HG03097 (cell line): ENCODE data around the gene TDRD10.

ENCODE experiments used
- ATAC-seq: cut with Tn5 transposase; IDR thresholded peaks from one replicate; pipeline ENCODE4 v1.9.1; 2021; ENCODE audit not compliant: unreplicated experiment, low FRiP score

The TDRD10 gene

DNA sequence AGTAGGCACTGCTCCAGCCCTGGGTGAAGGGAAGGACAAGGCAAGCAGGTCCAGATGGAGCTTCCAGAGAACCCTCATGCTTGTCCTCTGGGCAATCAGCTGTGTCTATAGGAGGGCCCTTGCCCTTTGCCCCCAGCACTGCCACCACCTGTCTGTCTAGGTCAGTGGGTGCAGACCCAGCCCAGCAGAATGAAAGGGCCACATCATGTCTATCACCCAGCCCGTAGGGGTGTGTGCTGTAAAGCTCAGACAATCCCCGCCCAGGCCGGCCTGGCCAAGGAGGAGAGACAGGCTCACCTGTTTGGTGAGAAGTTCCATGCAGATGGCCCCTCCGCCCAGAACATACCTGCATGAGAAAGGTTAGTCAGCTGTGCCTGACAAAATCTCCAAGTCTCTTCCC lies 49.5 kb downstream of the TDRD10 start:
- ATAC-seq = no peak

DNA sequence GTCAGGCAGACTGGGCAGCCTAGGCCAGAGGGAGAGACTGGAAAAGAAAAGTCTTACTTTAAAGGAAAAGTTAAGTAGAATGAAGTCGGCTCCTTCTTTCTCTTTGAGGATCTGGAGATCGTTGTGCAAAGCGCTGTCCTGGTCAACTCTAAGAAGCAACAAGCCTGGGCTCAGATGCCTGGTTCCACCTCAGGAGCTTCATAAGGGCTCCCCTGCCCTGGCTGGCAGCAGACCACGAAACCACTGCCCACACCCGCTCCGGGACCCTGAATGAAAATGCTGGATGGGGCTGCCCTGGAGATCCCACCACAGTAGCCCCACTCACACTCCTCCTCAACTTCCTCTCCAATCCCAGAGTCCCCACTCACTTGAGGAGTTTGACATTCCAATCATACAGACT lies 50.0 kb downstream of the TDRD10 start:
- ATAC-seq = no peak

DNA sequence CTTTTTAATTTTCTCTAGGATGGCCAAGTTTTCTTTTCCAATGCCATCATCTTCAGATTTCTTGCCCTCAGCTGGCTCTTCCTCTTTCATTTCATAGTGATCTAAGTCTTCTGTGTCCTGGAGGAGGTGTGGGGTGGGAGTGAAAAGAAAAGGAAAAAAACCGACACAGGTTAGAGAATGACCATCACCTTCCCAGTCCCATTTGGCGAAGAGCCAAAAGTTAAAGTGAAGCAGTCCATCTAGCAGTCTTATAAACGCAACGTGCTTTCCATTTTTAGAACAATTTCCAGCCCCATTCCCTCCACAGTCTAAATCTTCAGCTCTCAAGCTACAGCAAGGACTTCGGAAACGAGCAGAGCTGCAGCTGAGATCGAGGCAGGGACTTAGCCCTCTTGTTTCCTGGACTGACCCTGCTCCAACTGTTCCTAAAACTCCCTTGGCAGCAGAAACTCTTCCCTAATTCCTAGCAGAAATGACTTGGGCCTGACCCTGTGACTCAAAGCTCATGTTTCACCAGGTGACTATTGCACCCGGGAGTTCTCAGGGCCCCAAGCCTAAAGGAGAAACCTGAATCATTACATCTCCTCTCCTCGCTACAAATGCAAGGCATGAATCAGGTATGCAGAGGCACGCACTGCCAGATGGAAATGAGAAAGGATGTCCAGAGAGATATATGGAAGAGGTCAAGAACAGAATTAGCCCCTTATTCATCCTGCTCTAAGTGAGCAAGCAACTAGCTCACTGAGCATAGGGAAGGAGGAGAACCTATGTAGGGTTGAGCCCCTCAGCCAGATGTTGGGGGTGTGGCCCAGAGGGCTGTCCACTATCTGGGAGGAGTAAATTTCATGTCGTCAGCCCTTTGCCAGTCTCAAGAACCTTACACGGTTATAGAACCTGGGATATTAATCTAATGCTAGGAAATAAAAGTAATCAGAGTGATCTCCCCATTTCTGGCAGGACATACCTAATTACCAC lies 51.3 kb downstream of the TDRD10 start:
- no peak for ATAC-seq

DNA sequence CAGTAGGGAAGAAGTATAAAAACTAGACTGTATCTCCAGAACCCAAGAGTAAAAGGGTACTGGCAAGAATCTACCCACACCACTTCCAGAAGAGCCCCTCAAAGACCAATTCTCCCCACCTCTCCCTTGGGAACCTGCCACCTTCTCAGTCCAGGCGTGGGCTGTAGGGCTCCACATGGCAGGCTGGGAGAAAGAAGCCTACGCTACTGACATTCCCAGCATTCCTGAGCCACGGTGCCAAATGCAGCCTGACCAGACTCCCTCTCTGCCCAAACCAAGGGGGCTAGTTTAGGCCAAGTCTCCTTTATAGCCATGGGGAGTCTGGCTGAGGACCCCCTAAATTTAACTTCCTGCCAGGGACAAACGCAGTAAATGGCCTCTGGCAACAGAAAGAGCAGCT lies 54.4 kb downstream of the TDRD10 start:
- no peak for ATAC-seq

DNA sequence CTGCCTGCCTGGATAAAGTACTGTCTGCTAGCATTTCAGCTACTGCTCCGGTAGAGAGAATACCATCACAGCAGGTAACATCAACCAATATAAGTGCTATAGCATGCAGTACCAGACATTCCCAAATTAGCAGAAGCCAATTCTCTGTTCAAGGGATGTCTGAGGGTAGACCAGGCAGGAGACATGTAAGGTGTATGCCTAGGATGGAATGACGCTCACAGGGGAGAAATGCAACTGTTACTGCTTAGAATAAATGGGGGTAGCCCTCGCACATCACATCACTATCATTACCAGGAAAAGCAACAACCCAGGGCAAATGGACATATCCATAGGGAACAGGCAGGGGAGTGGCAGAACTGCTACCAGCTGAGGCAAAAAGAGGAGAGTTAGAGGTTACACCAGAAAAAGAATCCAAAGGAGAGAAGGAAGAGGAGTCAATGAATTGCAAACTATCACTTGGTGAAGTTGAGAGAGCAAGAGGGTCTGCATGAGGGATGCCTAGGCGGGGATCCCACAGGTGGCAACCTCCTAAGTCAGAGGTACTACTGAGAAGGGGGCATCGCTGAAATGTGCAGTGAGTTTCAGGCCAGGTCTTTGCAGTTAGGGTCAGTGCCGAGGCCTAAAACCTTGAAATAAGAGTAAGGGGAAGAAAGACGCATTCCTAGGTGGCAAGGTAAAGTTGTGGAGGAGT lies 55.4 kb downstream of the TDRD10 start:
- no peak for ATAC-seq

DNA sequence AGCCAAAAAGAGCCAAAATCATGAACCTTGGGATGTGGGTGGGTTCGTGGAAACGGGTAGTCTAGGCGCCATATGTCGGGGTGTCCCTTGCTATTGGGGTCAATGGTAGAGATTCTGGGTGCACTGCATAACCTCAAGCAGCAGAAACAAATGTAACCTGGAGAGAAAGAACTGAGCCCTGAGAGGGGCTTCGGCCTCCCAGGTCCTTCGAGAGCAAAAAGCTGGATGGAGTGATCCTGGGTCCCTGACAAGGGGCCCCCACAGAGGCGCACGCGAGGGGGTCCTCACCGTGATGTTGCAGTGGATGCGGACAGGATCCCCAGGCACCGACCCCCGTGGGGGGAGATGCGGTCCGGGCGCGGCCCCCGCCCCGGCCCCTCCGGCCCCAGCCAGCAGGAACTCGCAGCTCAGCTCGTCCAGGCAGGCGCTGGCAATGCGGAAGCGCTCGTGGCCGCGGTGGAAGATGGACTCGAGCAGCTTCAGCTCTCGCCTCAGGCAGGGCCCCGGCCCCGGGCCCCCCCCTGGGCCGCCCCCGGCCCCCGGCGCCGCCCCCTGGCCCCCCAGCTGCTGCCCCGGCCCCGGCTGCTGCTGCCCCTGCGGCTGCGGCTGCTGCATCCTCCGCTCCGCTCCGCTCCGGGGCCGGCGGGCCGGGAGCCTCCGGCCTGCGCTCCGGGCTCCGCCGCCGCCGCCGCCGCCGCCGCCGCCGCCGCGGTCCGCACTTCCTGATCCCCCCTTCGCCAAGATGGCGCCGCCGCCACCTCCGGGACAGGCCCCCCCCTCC lies 56.1 kb downstream of the TDRD10 start, which contains the start of gene UBE2Q1:
UBE2Q1 (minus strand) TSS at position 724 of the 781 bp plus-strand sequence; CDS start at position 615, 109 bp downstream.
- peak; percentile 5 for ATAC-seq

DNA sequence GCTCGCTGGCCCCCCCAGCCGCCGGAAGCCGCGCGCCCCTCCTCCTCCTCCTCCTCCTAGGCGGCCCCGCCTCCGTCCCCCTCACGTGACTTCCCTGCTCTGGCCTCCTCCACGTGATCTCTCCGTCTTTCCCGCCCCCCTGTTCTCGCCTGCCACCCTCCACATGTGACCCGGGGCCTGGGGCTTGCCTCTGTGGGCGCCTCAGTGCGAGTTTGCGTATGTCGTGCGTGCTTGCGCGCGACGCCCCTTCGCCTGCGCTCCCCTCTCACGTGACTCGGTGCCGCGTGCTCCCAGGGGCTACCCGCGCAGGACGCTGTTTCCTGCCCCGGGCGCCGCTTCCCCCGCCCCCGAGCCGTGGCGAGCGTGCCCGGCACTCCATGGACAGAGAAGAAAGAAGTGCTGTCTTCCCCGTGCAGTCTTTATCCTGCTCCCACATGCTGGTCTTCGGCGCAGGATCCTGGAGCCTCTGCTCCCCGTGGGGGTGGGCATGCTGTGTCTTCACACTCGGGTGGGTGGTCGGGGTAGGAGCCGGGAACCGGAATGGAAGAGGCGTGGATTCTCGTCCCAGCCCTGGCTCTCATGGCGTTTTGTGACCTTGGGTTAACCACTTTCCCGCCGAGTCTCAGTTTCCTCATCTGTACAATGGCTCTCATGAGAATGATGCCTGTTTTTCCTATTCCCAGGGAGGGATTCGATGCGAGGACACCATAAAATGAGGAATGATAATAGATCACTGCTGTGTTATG lies 56.9 kb downstream of the TDRD10 start:
- ATAC-seq = peak; percentile 85

DNA sequence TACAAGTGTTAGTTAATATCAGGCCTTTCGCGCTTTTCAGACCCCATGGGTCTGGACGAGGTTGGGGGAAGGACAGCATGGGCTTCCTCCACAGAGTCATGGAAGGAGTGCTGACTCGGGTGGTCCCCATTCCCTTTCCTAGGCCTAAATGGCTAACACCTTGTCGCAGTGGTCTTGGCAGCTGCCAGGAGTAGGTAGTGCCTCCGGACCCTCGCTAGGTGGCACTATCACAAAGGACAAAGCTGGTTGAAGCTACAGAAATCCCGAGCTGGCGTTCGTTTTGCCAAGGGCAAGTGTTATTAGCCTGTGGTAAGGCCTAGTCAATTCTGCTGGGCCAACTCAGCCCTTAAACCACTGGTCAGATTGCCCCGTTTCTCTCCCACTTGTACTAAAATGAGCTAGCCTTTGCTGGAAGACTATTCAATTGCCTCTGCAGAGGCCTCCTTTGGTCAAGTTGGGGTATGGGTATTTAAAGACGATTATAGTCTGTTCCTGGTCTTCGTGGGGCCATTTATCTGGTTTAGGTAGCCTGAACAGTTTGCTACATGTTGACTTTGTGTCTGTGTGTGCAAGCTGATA lies 57.5 kb downstream of the TDRD10 start:
- ATAC-seq = peak; percentile 39

DNA sequence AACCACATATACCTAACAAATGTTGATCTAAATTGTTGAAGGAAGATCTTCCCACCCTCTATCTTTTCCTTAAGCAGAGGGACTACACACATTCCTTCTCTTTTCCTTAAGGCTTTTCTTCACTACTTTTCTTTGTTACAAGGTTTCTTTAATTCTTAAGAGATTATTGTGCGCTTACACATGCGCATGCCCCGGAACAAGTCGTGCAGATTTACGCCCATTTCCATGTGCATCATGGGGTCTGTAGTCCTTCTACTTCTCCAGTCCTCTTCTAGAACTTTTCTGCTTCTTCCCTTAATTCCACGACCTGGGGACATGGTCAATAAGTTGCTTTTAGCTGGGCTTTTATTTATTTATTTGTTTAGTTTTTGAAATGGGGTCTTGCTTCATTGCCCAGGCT lies 63.9 kb downstream of the TDRD10 start:
- no peak for ATAC-seq

DNA sequence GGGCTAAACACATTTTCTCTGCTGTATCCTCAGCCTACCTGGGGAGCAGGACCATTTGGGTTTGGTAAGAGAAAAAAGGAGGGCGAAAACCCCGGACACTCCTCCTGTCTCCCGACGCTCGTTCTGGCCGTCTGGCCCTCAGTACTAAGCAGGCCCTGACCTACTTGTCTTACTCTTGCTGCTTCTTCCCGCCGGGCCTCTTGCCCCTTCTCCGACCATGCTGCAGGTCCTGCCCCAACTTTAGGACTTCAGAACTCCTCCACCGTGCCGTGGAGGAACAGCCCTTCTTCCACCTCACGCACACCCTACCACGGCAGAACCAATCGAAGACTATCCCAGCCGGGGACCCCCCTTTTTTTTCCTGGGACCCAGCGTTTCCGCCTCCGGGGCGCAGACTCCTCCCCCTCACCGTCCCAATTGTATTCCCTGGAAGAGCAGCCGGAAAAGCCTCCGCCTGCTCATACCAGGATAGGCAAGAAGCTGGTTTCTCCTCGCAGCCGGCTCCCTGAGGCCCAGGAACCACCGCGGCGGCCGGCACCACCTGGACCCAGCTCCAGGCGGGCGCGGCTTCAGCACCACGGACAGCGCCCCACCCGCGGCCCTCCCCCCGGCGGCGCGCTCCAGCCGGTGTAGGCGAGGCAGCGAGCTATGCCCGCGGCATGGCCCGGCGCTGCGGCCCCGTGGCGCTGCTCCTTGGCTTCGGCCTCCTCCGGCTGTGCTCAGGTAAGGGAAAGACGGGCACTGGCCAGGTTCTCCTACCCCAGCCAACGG lies 65.6 kb downstream of the TDRD10 start, which contains the start of gene CHRNB2:
CHRNB2 (plus strand) TSS at position 393 of the 771 bp plus-strand sequence; CDS start at position 660, 267 bp downstream.
- no peak for ATAC-seq

DNA sequence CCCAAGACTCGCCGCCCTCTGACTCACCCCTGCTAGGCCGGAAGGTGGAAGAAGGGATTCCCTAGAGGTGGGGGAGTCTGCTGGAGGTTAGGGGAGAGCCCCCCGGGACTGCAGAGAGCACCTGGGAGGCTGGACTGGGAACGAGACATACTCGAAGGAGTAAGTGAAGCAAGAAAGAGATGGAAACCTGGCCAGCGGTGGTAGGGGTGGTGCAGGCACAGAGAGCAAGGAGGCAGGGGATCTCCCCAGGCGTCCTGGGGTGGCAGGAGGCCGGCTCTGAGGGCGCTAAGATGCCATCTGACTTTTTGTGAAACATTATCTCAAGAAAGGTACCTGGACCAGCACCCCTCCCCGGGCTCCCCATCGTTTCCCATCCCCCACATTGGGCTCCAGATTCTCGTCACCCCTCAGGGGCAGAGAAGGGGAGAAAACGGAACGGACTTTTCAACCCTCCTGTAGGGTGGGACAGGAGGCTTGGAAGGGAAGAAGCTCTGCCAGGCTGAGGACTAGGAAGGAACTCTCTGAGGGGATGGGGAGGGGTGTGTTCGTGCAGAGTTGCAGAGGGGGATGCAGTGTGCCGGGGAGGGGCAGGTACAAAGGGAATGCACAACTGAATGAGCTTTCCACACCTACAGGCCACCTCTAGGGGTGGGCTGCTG lies 66.3 kb downstream of the TDRD10 start:
- ATAC-seq = no peak

DNA sequence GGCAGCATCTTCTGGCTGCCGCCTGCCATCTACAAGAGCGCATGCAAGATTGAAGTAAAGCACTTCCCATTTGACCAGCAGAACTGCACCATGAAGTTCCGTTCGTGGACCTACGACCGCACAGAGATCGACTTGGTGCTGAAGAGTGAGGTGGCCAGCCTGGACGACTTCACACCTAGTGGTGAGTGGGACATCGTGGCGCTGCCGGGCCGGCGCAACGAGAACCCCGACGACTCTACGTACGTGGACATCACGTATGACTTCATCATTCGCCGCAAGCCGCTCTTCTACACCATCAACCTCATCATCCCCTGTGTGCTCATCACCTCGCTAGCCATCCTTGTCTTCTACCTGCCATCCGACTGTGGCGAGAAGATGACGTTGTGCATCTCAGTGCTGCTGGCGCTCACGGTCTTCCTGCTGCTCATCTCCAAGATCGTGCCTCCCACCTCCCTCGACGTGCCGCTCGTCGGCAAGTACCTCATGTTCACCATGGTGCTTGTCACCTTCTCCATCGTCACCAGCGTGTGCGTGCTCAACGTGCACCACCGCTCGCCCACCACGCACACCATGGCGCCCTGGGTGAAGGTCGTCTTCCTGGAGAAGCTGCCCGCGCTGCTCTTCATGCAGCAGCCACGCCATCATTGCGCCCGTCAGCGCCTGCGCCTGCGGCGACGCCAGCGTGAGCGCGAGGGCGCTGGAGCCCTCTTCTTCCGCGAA lies 69.4 kb downstream of the TDRD10 start:
- ATAC-seq = no peak

DNA sequence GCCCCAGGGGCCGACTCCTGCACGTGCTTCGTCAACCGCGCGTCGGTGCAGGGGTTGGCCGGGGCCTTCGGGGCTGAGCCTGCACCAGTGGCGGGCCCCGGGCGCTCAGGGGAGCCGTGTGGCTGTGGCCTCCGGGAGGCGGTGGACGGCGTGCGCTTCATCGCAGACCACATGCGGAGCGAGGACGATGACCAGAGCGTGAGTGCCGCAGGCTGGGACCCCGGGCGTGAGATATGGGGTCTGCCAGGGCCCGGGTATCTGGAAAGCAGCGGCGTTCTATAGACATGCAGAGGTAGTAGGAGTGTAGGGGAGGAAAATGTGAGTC lies 69.9 kb downstream of the TDRD10 start:
- ATAC-seq = no peak

DNA sequence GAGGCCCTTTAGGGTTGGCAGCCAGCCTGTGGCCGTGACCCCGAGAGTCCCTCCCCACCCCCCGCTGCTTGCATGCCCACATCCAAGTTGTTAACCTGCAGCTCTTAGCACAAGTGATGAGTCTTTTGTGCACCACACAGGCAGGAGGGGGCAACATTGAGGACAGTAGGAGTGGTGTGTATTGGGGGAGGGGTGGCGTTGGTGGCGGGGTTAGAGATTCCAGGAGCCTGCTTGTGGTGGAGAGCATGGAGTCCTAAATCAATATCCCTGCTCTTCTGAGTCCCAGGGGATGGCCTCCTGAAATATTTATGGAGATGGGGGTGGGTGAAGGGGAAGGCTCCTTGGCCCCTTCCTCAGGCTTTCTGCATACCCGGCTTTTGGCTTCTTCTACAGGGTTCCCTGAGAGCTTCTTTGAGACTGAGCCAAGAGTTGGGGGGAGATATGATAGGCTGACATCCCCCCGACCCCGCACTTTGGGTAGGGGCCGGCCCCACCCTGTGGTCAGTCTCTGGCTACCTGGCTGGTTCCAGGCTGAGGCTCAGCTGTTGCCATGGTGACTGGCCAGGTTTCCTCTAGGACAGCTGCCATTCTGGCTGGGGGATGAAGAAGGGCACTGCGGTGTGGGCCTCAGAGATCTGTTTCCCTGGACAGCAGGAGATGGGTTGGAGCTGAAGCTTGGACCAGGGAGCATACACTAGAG lies 70.6 kb downstream of the TDRD10 start:
- ATAC-seq = no peak

DNA sequence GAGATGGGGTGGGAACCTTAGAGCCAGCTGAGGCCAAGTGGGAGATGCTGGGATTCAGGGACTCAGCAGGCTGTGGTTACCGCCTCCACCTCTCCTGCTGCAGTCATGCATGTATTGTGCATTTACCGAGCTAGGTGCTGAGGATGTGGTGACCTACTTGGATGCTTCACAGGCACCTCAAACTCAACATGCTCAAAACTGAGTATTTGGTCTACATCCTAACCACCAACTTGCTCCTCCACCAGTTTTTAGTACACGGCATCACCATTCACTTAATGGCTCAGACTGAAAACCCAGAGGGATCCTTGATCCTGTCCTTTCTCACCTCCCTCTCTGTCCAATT lies 71.1 kb downstream of the TDRD10 start:
- ATAC-seq = no peak

DNA sequence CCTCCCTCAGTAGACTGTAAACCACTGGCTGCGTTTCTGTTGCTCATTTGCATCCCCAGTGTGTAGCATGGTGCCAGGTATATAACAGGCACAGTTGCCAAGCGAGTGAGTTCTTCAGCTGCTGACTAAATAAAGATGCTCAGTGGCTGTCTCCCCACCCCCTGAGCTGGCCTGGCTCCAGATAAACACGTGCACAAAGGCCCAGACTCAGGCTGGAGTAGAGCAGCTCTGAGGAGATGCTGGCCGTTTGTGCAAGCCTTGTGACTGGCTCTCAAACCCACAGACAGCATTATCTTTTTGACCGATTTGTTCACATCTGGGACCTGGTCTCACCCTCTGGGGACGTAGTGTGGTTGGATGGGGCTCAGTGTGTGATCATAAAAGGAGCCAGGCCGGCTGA lies 72.7 kb downstream of the TDRD10 start:
- ATAC-seq = no peak

DNA sequence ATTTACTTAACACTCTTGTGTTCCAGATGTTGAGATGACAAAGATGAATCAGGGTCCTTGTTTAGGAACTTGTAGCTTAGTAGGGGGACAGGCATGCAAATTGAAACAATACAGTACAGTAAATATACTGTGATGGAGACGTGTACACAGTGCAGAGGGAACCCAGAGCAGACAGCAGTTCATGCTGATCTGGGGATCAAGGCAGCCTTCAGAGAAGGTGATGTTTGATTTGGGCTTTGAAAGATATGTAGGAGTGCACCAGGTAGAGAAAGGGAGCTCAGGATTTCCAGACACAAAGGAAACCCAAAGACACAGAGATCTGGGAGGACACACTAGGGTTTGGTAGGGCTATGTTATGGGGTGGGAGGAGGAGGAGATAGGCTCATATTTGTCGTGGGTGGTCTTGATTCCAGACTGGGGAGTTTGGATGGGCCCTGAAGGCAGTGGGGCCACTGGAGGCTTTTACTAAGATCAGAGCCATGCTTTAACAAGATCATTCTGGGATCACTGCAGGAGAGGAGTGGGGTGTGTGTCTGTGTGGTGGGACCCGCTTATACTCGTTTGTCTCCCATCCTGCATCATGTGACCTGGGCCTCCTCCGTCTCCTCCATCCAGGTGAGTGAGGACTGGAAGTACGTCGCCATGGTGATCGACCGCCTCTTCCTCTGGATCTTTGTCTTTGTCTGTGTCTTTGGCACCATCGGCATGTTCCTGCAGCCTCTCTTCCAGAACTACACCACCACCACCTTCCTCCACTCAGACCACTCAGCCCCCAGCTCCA lies 73.3 kb downstream of the TDRD10 start:
- ATAC-seq = no peak
